Upper lobe of left lung (tissue), 4 donors: Measurements from ENCODE around the gene RELL1.

Experiments
- CTCF ChIP-seq, 6 experiments: fragments of 450-650 bp in 4 of 6; fragments of 200-600 bp in 2 of 6; sonication (generic) in 2 of 6; IDR thresholded peaks; one replicate each; pipeline ENCODE4 v1.5.1; 2016 to 2019; ENCODE audit warnings: antibody characterized with exemption in 6 of 6
- EP300 ChIP-seq, 4 donors: sonication (generic); formaldehyde crosslinking; IDR thresholded peaks; one replicate each; pipeline ENCODE4 v1.5.1; 2017; ENCODE audit warnings: antibody characterized with exemption in 4 of 4, control low read depth in 2 of 4
- POLR2A ChIP-seq, 4 donors: fragments of 450-650 bp; IDR thresholded peaks; one replicate each; pipeline ENCODE4 v1.5.1; 2016 to 2017; ENCODE audit warnings: antibody characterized with exemption in 4 of 4, mild to moderate bottlenecking in 2 of 4
- POLR2AphosphoS5 ChIP-seq, 2 donors: sonication (generic); formaldehyde crosslinking; IDR thresholded peaks; one replicate each; pipeline ENCODE4 v1.5.1; 2017; ENCODE audit warnings: antibody characterized with exemption in 2 of 2

- TF ChIP-seq CTCF (IDR thresholded peaks at IDR 0.05), result no peak
- TF ChIP-seq POLR2A (IDR thresholded peaks at IDR 0.05), result no peak
- TF ChIP-seq EP300 (IDR thresholded peaks at IDR 0.05), result no peak
- TF ChIP-seq POLR2AphosphoS5 (IDR thresholded peaks at IDR 0.05), result no peak
Observed at GRCh38 chr4:37715889-37716402, 29.8 kb upstream of the RELL1 start.
